Natural killer cell (primary cell): ENCODE results near the gene BICDL2. TPM values are rescaled to one million over a fixed set of nuclear protein-coding genes. Genes with fewer than 3 reads are reported as not detected.

ENCODE experiments used
- ATAC-seq, 3 donors: fragments of 150-1000 bp in 2 of 3; fragments of 200-7000 bp in 1 of 3; cut with Tn5 transposase; 1 replicate in 1 of 3; 2 replicates in 2 of 3; pipeline ENCODE4 v1.10.0; 2021; ENCODE audit warnings: mild to moderate bottlenecking in 2 of 3, moderate library complexity in 2 of 3
- DNase-seq, 2 donors: peaks; one replicate each; pipeline versions ENCODE4 v3.0.0 to v3.0.0-alpha.2; 2013 to 2021; ENCODE audit warnings: mixed read lengths in 1 of 2
- H3K27ac ChIP-seq: one replicate; pipeline ENCODE4 v1.5.1; 2013; ENCODE audit warnings: mild to moderate bottlenecking, low read length
- H3K27me3 ChIP-seq: one replicate; pipeline ENCODE4 v1.6.1; 2013; ENCODE audit warnings: low read length; ENCODE audit not compliant: control insufficient read depth, insufficient read depth
- H3K36me3 ChIP-seq: one replicate; pipeline ENCODE4 v1.6.1; 2013; ENCODE audit warnings: low read length; ENCODE audit not compliant: control insufficient read depth, insufficient read depth
- H3K4me1 ChIP-seq: one replicate; pipeline ENCODE4 v1.6.1; 2013; ENCODE audit warnings: low read length; ENCODE audit not compliant: control insufficient read depth, insufficient read depth
- H3K4me3 ChIP-seq: one replicate; pipeline ENCODE4 v1.5.1; 2013; ENCODE audit warnings: low read length
- H3K9me3 ChIP-seq: one replicate; pipeline ENCODE4 v1.6.1; 2013; ENCODE audit warnings: low read length; ENCODE audit not compliant: control insufficient read depth, insufficient read depth
- H3K27ac Mint-ChIP-seq, 2 donors: one replicate each; pipeline ENCODE4 v1.8.0; 2022; ENCODE audit warnings: mild to moderate bottlenecking in 2 of 2, mixed read lengths in 2 of 2, moderate library complexity in 1 of 2
- H3K27me3 Mint-ChIP-seq, 2 donors: one replicate each; pipeline ENCODE4 v1.8.0; 2022; ENCODE audit warnings: low read depth in 2 of 2, mixed read lengths in 2 of 2
- H3K36me3 Mint-ChIP-seq: one replicate; pipeline ENCODE4 v1.8.0; 2022; ENCODE audit warnings: mixed read lengths
- H3K4me1 Mint-ChIP-seq, 2 donors: one replicate each; pipeline ENCODE4 v1.8.0; 2022; ENCODE audit warnings: mixed read lengths in 2 of 2
- H3K4me3 Mint-ChIP-seq: one replicate; pipeline ENCODE4 v1.8.0; 2022; ENCODE audit warnings: mild to moderate bottlenecking, moderate library complexity, mixed read lengths
- H3K9me3 Mint-ChIP-seq, 2 donors: one replicate each; pipeline ENCODE4 v1.8.0; 2022; ENCODE audit warnings: mixed read lengths in 2 of 2
- CTCF ChIP-seq: fragments of 200-600 bp; IDR thresholded peaks from one replicate; pipeline ENCODE4 v1.8.0; 2022; ENCODE audit warnings: antibody characterized with exemption
- WGBS: methylation state at CpG from one replicate; pipeline ENCODE4 v1.1.7; 2013; ENCODE audit warnings: missing lambda C conversion rate; ENCODE audit not compliant: insufficient coverage; 5-methylcytosine and 5-hydroxymethylcytosine counted together
- intact Hi-C: fragments of 100-400 bp; cut with micrococcal nuclease; formaldehyde crosslinking; loops from one replicate; pipeline ENCODE4 v1.14.2; 2022
- total RNA-seq, 4 donors: library from RNA; stranded (reverse); fragments of 120-200 nt in 1 of 4; gene quantifications; one replicate each; pipeline versions ENCODE4 v1.2.3 to v1.2.4, GENCODE V29; 2013 to 2022

Gene BICDL2
- total RNA-seq, 3 donors from 2014 or later (not counting 1 experiment from before 2014, with no cell fraction given): not detected

- H3K27ac ChIP-seq: no peak overlapping the region
- peaks cover 80% of the 10 kb centered on the region for H3K4me1 ChIP-seq
- H3K27ac Mint-ChIP-seq: no peak overlapping the region
- H3K4me3 ChIP-seq: no peak overlapping the region
- ATAC-seq: no peak
- peaks cover 39 to 58% of the 10 kb centered on the region in 2 donors for H3K4me1 Mint-ChIP-seq
- no peaks in the 10 kb centered on the region for H3K9me3 ChIP-seq
- peaks cover 7% of the 10 kb centered on the region for H3K36me3 ChIP-seq
- H3K27me3 ChIP-seq: peaks cover 6% of the 10 kb centered on the region
- TF ChIP-seq CTCF: no peak
- H3K4me3 Mint-ChIP-seq: no peak overlapping the region
- no peaks in the 10 kb centered on the region for H3K36me3 Mint-ChIP-seq
- WGBS: 84% methylated on average over 8 of the region's 9 CpGs
- no peak for DNase-seq
- intact Hi-C loops: no loop called here
- H3K9me3 Mint-ChIP-seq: no peaks in the 10 kb centered on the region
- H3K27me3 Mint-ChIP-seq: peaks cover 5 to 13% of the 10 kb centered on the region in 2 donors
These were observed 14.8 kb upstream of the BICDL2 start for GRCh38 chr16:3051494-3051893.

- peaks cover 9% of the 10 kb centered on the region for H3K27me3 ChIP-seq
- H3K4me1 Mint-ChIP-seq: peaks cover 39 to 57% of the 10 kb centered on the region in 2 donors
- intact Hi-C loops: no loop called here
- 51% methylated on average over 4 of the region's 4 CpGs for WGBS
- no peak overlapping the region for H3K27ac ChIP-seq
- ATAC-seq: no peak
- H3K9me3 Mint-ChIP-seq: no peaks in the 10 kb centered on the region
- peaks cover 7% of the 10 kb centered on the region for H3K36me3 ChIP-seq
- peaks cover 80% of the 10 kb centered on the region for H3K4me1 ChIP-seq
- H3K4me3 Mint-ChIP-seq: no peak overlapping the region
- DNase-seq: no peak
- H3K27me3 Mint-ChIP-seq: peaks cover 5 to 13% of the 10 kb centered on the region in 2 donors
- no peak for TF ChIP-seq CTCF
- H3K27ac Mint-ChIP-seq: no peak overlapping the region
- no peak overlapping the region for H3K4me3 ChIP-seq
- H3K9me3 ChIP-seq: no peaks in the 10 kb centered on the region
- H3K36me3 Mint-ChIP-seq: no peaks in the 10 kb centered on the region
These were observed 14.3 kb upstream of the BICDL2 start for GRCh38 chr16:3051009-3051408.

- intact Hi-C loops: no loop called here
- H3K4me1 ChIP-seq: peaks cover 80% of the 10 kb centered on the region
- H3K4me3 ChIP-seq: no peak overlapping the region
These were observed 13.7 kb upstream of the BICDL2 start for GRCh38 chr16:3050487-3050886.

More at GRCh38 chr16:3050487-3050886, 13.7 kb upstream of the BICDL2 start:
- DNase-seq: no peak
- WGBS: 86% methylated on average over 5 of the region's 5 CpGs
- no peaks in the 10 kb centered on the region for H3K9me3 Mint-ChIP-seq
- peaks cover 36 to 52% of the 10 kb centered on the region in 2 donors for H3K4me1 Mint-ChIP-seq
- H3K27me3 Mint-ChIP-seq: peaks cover 5 to 13% of the 10 kb centered on the region in 2 donors
- no peak for TF ChIP-seq CTCF
- H3K9me3 ChIP-seq: no peaks in the 10 kb centered on the region
- H3K36me3 Mint-ChIP-seq: no peaks in the 10 kb centered on the region
- ATAC-seq: no peak
- no peak overlapping the region for H3K27ac ChIP-seq
- H3K27ac Mint-ChIP-seq: no peak overlapping the region
- H3K36me3 ChIP-seq: peaks cover 4% of the 10 kb centered on the region
- H3K27me3 ChIP-seq: peaks cover 9% of the 10 kb centered on the region
- H3K4me3 Mint-ChIP-seq: no peak overlapping the region
